H9 (cell line): ENCODE data around the gene HLA-DOB. TPM values are rescaled to one million over a fixed set of nuclear protein-coding genes. Genes with fewer than 3 reads are reported as not detected.

Source experiments
- DNase-seq: peaks from one replicate; pipeline ENCODE4 v3.0.0-alpha.2; 2017
- H2AFZ ChIP-seq: one replicate; pipeline ENCODE4 v1.6.1; 2013; ENCODE audit warnings: mild to moderate bottlenecking, low read length, control low read depth, moderate library complexity
- H2AK5ac ChIP-seq: 2 replicates; pipeline ENCODE4 v1.6.1; 2013; ENCODE audit warnings: low read length, control low read depth, mixed read lengths; ENCODE audit not compliant: insufficient read length
- H2BK120ac ChIP-seq: one replicate; pipeline ENCODE4 v1.6.1; 2013; ENCODE audit warnings: low read depth, mild to moderate bottlenecking, low read length, control low read depth, inconsistent platforms; ENCODE audit not compliant: poor library complexity, severe bottlenecking
- H2BK12ac ChIP-seq: 2 replicates; pipeline ENCODE4 v1.6.1; 2013; ENCODE audit warnings: low read length, control low read depth, mixed read lengths, low read depth; ENCODE audit not compliant: insufficient read length
- H2BK15ac ChIP-seq: 2 replicates; pipeline ENCODE4 v1.6.1; 2013; ENCODE audit warnings: low read depth, low read length, control low read depth
- H2BK20ac ChIP-seq: one replicate; pipeline ENCODE4 v1.6.1; 2013; ENCODE audit warnings: low read depth, mild to moderate bottlenecking, low read length, control low read depth, inconsistent platforms; ENCODE audit not compliant: poor library complexity, severe bottlenecking
- H2BK5ac ChIP-seq: 2 replicates; pipeline ENCODE4 v1.6.1; 2013; ENCODE audit warnings: low read length, control low read depth, mixed read lengths; ENCODE audit not compliant: insufficient read length
- H3K14ac ChIP-seq: 2 replicates; pipeline ENCODE4 v1.6.1; 2013; ENCODE audit warnings: low read length, control low read depth; ENCODE audit not compliant: insufficient read depth
- H3K18ac ChIP-seq: 2 replicates; pipeline ENCODE4 v1.6.1; 2013; ENCODE audit warnings: low read depth, mild to moderate bottlenecking, mixed read lengths, low read length, control low read depth; ENCODE audit not compliant: insufficient read length
- H3K23ac ChIP-seq: 2 replicates; pipeline ENCODE4 v1.6.1; 2013; ENCODE audit warnings: low read length, control low read depth, mixed read lengths, low read depth; ENCODE audit not compliant: insufficient read length
- H3K23me2 ChIP-seq: 2 replicates; pipeline ENCODE4 v1.6.1; 2013; ENCODE audit warnings: low read depth, mild to moderate bottlenecking, mixed read lengths, low read length, control low read depth; ENCODE audit not compliant: insufficient read length, poor library complexity, severe bottlenecking
- H3K27ac ChIP-seq: 2 replicates; pipeline ENCODE4 v1.5.1; 2013; ENCODE audit warnings: low read length, control low read depth, mixed read lengths, low read depth; ENCODE audit not compliant: insufficient read length
- H3K27me3 ChIP-seq: 2 replicates; pipeline ENCODE4 v1.6.1; 2013; ENCODE audit warnings: low read length, control low read depth, inconsistent platforms; ENCODE audit not compliant: insufficient read depth
- H3K4ac ChIP-seq: 2 replicates; pipeline ENCODE4 v1.6.1; 2013; ENCODE audit warnings: low read depth, mild to moderate bottlenecking, control low read depth, inconsistent platforms, low read length, moderate library complexity
- H3K4me1 ChIP-seq: 2 replicates; pipeline ENCODE4 v1.6.1; 2013; ENCODE audit warnings: low read length, control low read depth, inconsistent platforms; ENCODE audit not compliant: insufficient read depth
- H3K4me2 ChIP-seq: 2 replicates; pipeline ENCODE4 v1.6.1; 2013; ENCODE audit warnings: low read length, control low read depth, mixed read lengths; ENCODE audit not compliant: insufficient read length, insufficient read depth
- H3K56ac ChIP-seq: 2 replicates; pipeline ENCODE4 v1.6.1; 2013; ENCODE audit warnings: low read depth, mild to moderate bottlenecking, mixed read lengths, low read length, control low read depth; ENCODE audit not compliant: insufficient read length
- H3K79me1 ChIP-seq: 2 replicates; pipeline ENCODE4 v1.6.1; 2013; ENCODE audit warnings: low read depth, mild to moderate bottlenecking, moderate library complexity, low read length, control low read depth, inconsistent platforms; ENCODE audit not compliant: insufficient read depth, poor library complexity, severe bottlenecking
- H3K79me2 ChIP-seq: 2 replicates; pipeline ENCODE4 v1.6.1; 2013; ENCODE audit warnings: low read length, control low read depth, inconsistent platforms; ENCODE audit not compliant: insufficient read depth
- H3K9ac ChIP-seq: 2 replicates; pipeline ENCODE4 v1.6.1; 2013; ENCODE audit warnings: low read length, control low read depth, mixed read lengths; ENCODE audit not compliant: insufficient read length; ENCODE audit errors: extremely low read depth
- H3K9me3 ChIP-seq: one replicate; pipeline ENCODE4 v1.6.1; 2013; ENCODE audit warnings: low read depth, low read length, inconsistent platforms; ENCODE audit not compliant: control insufficient read depth
- H3T11ph ChIP-seq: one replicate; pipeline ENCODE4 v1.6.1; 2013; ENCODE audit warnings: mild to moderate bottlenecking, low read length, control low read depth, inconsistent platforms
- H4K20me1 ChIP-seq: one replicate; pipeline ENCODE4 v1.6.1; 2013; ENCODE audit not compliant: control insufficient read depth, insufficient read length, insufficient read depth
- H4K5ac ChIP-seq: 2 replicates; pipeline ENCODE4 v1.6.1; 2013; ENCODE audit warnings: low read depth, mild to moderate bottlenecking, mixed read lengths, low read length, control low read depth; ENCODE audit not compliant: insufficient read length
- H4K8ac ChIP-seq: replicated peaks from 2 replicates; pipeline ENCODE4 v1.6.1; 2013; ENCODE audit warnings: low read length, control low read depth, mixed read lengths, low read depth; ENCODE audit not compliant: insufficient read length
- H4K91ac ChIP-seq: 2 replicates; pipeline ENCODE4 v1.6.1; 2013; ENCODE audit warnings: low read depth, mild to moderate bottlenecking, moderate library complexity, mixed read lengths, low read length, control low read depth; ENCODE audit not compliant: insufficient read length
- H3K27ac Mint-ChIP-seq, 3 experiments: 2 replicates in 2 of 3; 3 replicates in 1 of 3; pipeline ENCODE4 v1.8.0; 2020 to 2021; ENCODE audit warnings: mixed read lengths in 3 of 3, mild to moderate bottlenecking in 1 of 3, moderate library complexity in 1 of 3
- H3K27me3 Mint-ChIP-seq: 2 replicates; pipeline ENCODE4 v1.8.0; 2021; ENCODE audit warnings: low read depth, mild to moderate bottlenecking, moderate library complexity, mixed read lengths
- H3K36me3 Mint-ChIP-seq, 3 experiments: 2 replicates in 2 of 3; 3 replicates in 1 of 3; pipeline ENCODE4 v1.8.0; 2020 to 2021; ENCODE audit warnings: low read depth in 3 of 3, mixed read lengths in 3 of 3; ENCODE audit not compliant: insufficient read depth in 1 of 3
- H3K4me1 Mint-ChIP-seq, 2 experiments: 2 replicates each; pipeline ENCODE4 v1.8.0; 2020; ENCODE audit warnings: mixed read lengths in 2 of 2
- H3K4me3 Mint-ChIP-seq, 2 experiments: 2 replicates in 1 of 2; 3 replicates in 1 of 2; pipeline ENCODE4 v1.8.0; 2020 to 2021; ENCODE audit warnings: mild to moderate bottlenecking in 2 of 2, mixed read lengths in 2 of 2, moderate library complexity in 1 of 2
- H3K9me3 Mint-ChIP-seq, 2 experiments: 2 replicates in 1 of 2; 3 replicates in 1 of 2; pipeline ENCODE4 v1.8.0; 2020; ENCODE audit warnings: mild to moderate bottlenecking in 2 of 2, mixed read lengths in 2 of 2, moderate library complexity in 1 of 2
- WGBS: extraction: QIAGEN DNeasy Blood & Tissue Kit; methylation state at CpG from one replicate; pipeline ENCODE4 v1.1.7; 2013; ENCODE audit warnings: missing lambda C conversion rate, low lambda C conversion rate, mixed read lengths; ENCODE audit not compliant: insufficient read length; ENCODE audit errors: extremely low coverage; 5-methylcytosine and 5-hydroxymethylcytosine counted together
- total RNA-seq: library from RNA; stranded (reverse); gene quantifications from 2 replicates; pipeline ENCODE4 v1.2.1, GENCODE V29; 2021
- TF ChIP-seq, protein P1 (sequence below): fragments of 200-600 bp; sonication (generic); conservative IDR thresholded peaks from 3 replicates; pipeline ENCODE4 v1.8.0; 2021; ENCODE audit warnings: antibody characterized with exemption, mild to moderate bottlenecking

The HLA-DOB gene
- total RNA-seq, 1 experiment from 2014 or later = 0.20 TPM

DNA sequence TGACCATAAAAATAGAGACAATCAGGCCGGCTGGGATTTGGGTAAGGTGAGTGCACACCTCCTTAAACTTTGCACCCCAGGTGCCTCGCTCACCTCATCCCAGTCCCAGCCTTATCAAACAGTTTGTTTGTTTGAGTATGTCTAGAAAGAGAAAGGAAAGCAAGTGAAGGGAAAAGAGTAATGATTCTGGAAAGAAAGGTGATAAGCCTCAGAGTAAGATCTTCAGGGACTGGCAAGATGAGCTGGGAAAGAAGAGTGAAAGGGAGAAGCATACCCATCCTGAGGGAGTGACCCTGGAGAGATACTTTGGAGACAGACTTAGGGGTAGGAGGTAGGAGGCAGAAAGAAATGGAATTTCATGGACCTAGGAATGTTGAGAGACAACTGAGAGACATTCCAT lies 20.1 kb upstream of the HLA-DOB start:
- Histone ChIP-seq H3K23me2 (peaks cover 6% of the 10 kb centered on the region), H2BK120ac (no peak overlapping the region), H4K8ac (no peak overlapping the region), H3K23ac (no peak overlapping the region), H3K4me1 (peaks cover 4% of the 10 kb centered on the region; the same call in 1 of the 2 replicates), H2AFZ (no peak overlapping the region), H3K14ac (no peak overlapping the region), H2BK5ac (no peak overlapping the region), H3K56ac (no peak overlapping the region), H3K18ac (no peak overlapping the region), H3K9ac (no peak overlapping the region), H3K79me1 (no peaks in the 10 kb centered on the region), H2BK20ac (no peak overlapping the region), H3T11ph (no peak overlapping the region), H3K9me3 (no peaks in the 10 kb centered on the region), H2BK12ac (no peak overlapping the region), H2AK5ac (no peak overlapping the region), H4K91ac (no peak overlapping the region), H3K27me3 (no peaks in the 10 kb centered on the region), H3K4ac (no peak overlapping the region), H2BK15ac (no peak overlapping the region), H3K27ac (no peak overlapping the region), H3K4me2 (peak overlapping the region; percentile 11), H3K79me2 (no peaks in the 10 kb centered on the region), H4K5ac (no peak overlapping the region), H4K20me1 (no peaks in the 10 kb centered on the region)
- peaks cover 4% of the 10 kb centered on the region for H3K27me3 Mint-ChIP-seq
- WGBS = no CpG with 5 or more reads among the region's 2 CpGs
- TF ChIP-seq, protein P1, sequence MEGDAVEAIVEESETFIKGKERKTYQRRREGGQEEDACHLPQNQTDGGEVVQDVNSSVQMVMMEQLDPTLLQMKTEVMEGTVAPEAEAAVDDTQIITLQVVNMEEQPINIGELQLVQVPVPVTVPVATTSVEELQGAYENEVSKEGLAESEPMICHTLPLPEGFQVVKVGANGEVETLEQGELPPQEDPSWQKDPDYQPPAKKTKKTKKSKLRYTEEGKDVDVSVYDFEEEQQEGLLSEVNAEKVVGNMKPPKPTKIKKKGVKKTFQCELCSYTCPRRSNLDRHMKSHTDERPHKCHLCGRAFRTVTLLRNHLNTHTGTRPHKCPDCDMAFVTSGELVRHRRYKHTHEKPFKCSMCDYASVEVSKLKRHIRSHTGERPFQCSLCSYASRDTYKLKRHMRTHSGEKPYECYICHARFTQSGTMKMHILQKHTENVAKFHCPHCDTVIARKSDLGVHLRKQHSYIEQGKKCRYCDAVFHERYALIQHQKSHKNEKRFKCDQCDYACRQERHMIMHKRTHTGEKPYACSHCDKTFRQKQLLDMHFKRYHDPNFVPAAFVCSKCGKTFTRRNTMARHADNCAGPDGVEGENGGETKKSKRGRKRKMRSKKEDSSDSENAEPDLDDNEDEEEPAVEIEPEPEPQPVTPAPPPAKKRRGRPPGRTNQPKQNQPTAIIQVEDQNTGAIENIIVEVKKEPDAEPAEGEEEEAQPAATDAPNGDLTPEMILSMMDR = no peak
- DNase-seq = no peak
- H3K9me3 Mint-ChIP-seq = no peaks in the 10 kb centered on the region
- H3K4me1 Mint-ChIP-seq = peaks cover 5 to 18% of the 10 kb centered on the region in 2 experiments
- peaks cover 2 to 18% (median 5%) of the 10 kb centered on the region in 3 experiments; a peak in 6 of 7 replicates for H3K36me3 Mint-ChIP-seq
- H3K27ac Mint-ChIP-seq = no peak overlapping the region
- H3K4me3 Mint-ChIP-seq = peak overlapping the region; percentile 80 to 86; a peak in 4 of 5 replicates
